GM12878 (cell line): ENCODE results near the gene WDR12. TPM values are rescaled to one million over a fixed set of nuclear protein-coding genes. Genes with fewer than 3 reads are reported as not detected.
A peak's percentile ranks its signal among the peaks of the same experiment; 100 is the strongest.

Source experiments
- ATAC-seq: fragments of 200-7000 bp; cut with Tn5 transposase; 3 replicates; pipeline ENCODE4 v1.9.1; 2020; ENCODE audit warnings: mild to moderate bottlenecking, moderate library complexity
- BruUV-seq: library from RNA; stranded (reverse); fragments of 400-500 nt; replicated peaks from 2 replicates; lab custom pipeline; 2021; lab: Mats Ljungman, UMichigan
- CTCF ChIA-PET: fragments of 300-600 bp; sonication (Branson Sonifier 250); formaldehyde crosslinking; extraction: SDS; loops from one replicate; lab custom pipeline; 2021; ENCODE audit warnings: inconsistent platforms; lab: Yijun Ruan, JAX
- POLR2A ChIA-PET: fragments of 350-600 bp; formaldehyde crosslinking; extraction: SDS; loops from one replicate; lab custom pipeline; 2021; ENCODE audit warnings: inconsistent platforms; lab: Charles Lee
- RAD21 ChIA-PET: fragments of 300-600 bp; sonication (Branson Sonifier 250); formaldehyde crosslinking; loops from one replicate; lab custom pipeline; 2023; ENCODE audit warnings: antibody characterized with exemption; ENCODE audit not compliant: unreplicated experiment; lab: Charles Lee
- SMC1A ChIA-PET: fragments of 300-600 bp; sonication (Branson Sonifier 250); formaldehyde crosslinking; loops from one replicate; lab custom pipeline; 2023; ENCODE audit not compliant: unreplicated experiment, uncharacterized antibody; lab: Charles Lee
- DNase-seq: peaks from one replicate; pipeline ENCODE4 v3.0.0-alpha.2; 2011; ENCODE audit warnings: low read depth, low spot score
- FAIRE-seq: peaks from 3 replicates; lab custom pipeline; 2011; peaks lifted over from hg19 to GRCh38; lab: Jason Lieb, UNC
- H2AFZ ChIP-seq: 2 replicates; pipeline ENCODE4 v1.6.0; 2011; ENCODE audit warnings: low read depth, low read length, control low read depth; ENCODE audit not compliant: control insufficient read depth
- H3K27ac ChIP-seq: 2 replicates; pipeline ENCODE4 v1.5.1; 2011; ENCODE audit warnings: control low read depth; ENCODE audit not compliant: control insufficient read depth, insufficient read depth
- H3K27me3 ChIP-seq, 2 experiments: replicated peaks in 1 of 2; 2 replicates each; pipeline versions ENCODE4 v1.6.0 to v1.6.1; 2011; ENCODE audit warnings: low read length in 1 of 2; ENCODE audit not compliant: control insufficient read depth in 2 of 2, insufficient read depth in 2 of 2
- H3K36me3 ChIP-seq, 2 experiments: 2 replicates each; pipeline ENCODE4 v1.5.1; 2011; ENCODE audit warnings: low read length in 1 of 2; ENCODE audit not compliant: control insufficient read depth in 2 of 2, insufficient read depth in 2 of 2
- H3K4me1 ChIP-seq: 2 replicates; pipeline ENCODE4 v1.6.1; 2011; ENCODE audit warnings: mild to moderate bottlenecking, low read length, moderate library complexity, mixed read lengths; ENCODE audit not compliant: control insufficient read depth, insufficient read depth
- H3K4me2 ChIP-seq: 2 replicates; pipeline ENCODE4 v1.6.0; 2011; ENCODE audit warnings: control low read depth; ENCODE audit not compliant: control insufficient read depth, insufficient read depth
- H3K4me3 ChIP-seq: fragments of 200-600 bp; sonication (generic); 2 replicates; pipeline ENCODE4 v1.5.1; 2016
- H3K79me2 ChIP-seq: 2 replicates; pipeline ENCODE4 v1.6.0; 2011; ENCODE audit warnings: low read length; ENCODE audit not compliant: control insufficient read depth, insufficient read depth
- H3K9ac ChIP-seq: 2 replicates; pipeline ENCODE4 v1.8.0; 2011; ENCODE audit warnings: low read length, control low read depth, mixed read lengths; ENCODE audit not compliant: control insufficient read depth, insufficient read depth
- H3K9me3 ChIP-seq: replicated peaks from 3 replicates; pipeline ENCODE4 v1.5.1; 2011; ENCODE audit warnings: mild to moderate bottlenecking, low read length; ENCODE audit not compliant: control insufficient read depth, insufficient read depth
- H4K20me1 ChIP-seq: 2 replicates; pipeline ENCODE4 v1.6.0; 2011; ENCODE audit not compliant: control insufficient read depth, insufficient read depth
- BMI1 ChIP-seq: fragments of 450-650 bp; IDR thresholded peaks from 2 replicates; pipeline ENCODE4 v1.6.1; 2016; ENCODE audit warnings: mild to moderate bottlenecking, moderate library complexity, borderline replicate concordance
- EED ChIP-seq: sonication (generic); IDR thresholded peaks from 2 replicates; pipeline ENCODE4 v1.6.1; 2016; ENCODE audit warnings: antibody characterized with exemption, low read depth
- SMAD5 ChIP-seq: IDR thresholded peaks from 2 replicates; pipeline ENCODE4 v1.6.1; 2016; ENCODE audit warnings: antibody characterized with exemption, low read depth
- SMARCA5 ChIP-seq: fragments of 450-650 bp; IDR thresholded peaks from 2 replicates; pipeline ENCODE4 v1.6.1; 2017; ENCODE audit warnings: mild to moderate bottlenecking
- WGBS: methylation state at CpG from one replicate; pipeline ENCODE4 v1.1.6; 2016; ENCODE audit warnings: low lambda C conversion rate; ENCODE audit not compliant: insufficient replicate concordance, insufficient coverage; ENCODE audit errors: missing lambda C conversion rate; 5-methylcytosine and 5-hydroxymethylcytosine counted together
- in situ Hi-C: fragments of 300-500 bp; cut with MboI; formaldehyde crosslinking; loops from 9 replicates; pipeline ENCODE4 v1.14.3; 2018; ENCODE audit warnings: mixed read lengths
- intact Hi-C: fragments of 100-400 bp; cut with micrococcal nuclease; formaldehyde crosslinking; loops from one replicate; pipeline ENCODE4 v1.14.2; 2022; ENCODE audit not compliant: unreplicated experiment
- polyA plus RNA-seq, 11 experiments: library from polyadenylated mRNA; depleted of rRNA in 4 of 11; unstranded in 6 of 11; stranded (reverse) in 5 of 11; fragments of >200 nt; fragmentation: Nextera tagmentation in 4 of 11; fragmentation: Illumina TruSeq in 1 of 11; extraction: Ambion mirVana in 4 of 11; extraction: Trizol in 1 of 11; gene quantifications; 1 replicate in 1 of 11; 2 replicates in 10 of 11; pipeline versions ENCODE4 v1.2.1 to v1.2.3, GENCODE V29; 2011 to 2016; ENCODE audit warnings: inconsistent platforms in 2 of 11, missing spikeins in 2 of 11, low read depth in 1 of 11
- total RNA-seq, 4 experiments: library from RNA; depleted of rRNA in 3 of 4; stranded (reverse); fragments of >200 nt in 3 of 4; fragmentation: Illumina TruSeq in 1 of 4; extraction: Trizol in 1 of 4; gene quantifications; 2 replicates each; pipeline versions ENCODE4 v1.2.1 to v1.2.3, GENCODE V29; 2013 to 2021
- TF ChIP-seq, protein P1 (sequence below): IDR thresholded peaks from 2 replicates; pipeline ENCODE4 v1.6.1; 2012; ENCODE audit warnings: low read depth, low read length, improper control_type of control experiment

Gene WDR12
- total and polyA plus RNA-seq, 10 of the 15 experiments (the other 5 are each of a cell fraction or from before 2014, with no cell fraction given), result 52.9 to 256 (median 108) TPM

DNA sequence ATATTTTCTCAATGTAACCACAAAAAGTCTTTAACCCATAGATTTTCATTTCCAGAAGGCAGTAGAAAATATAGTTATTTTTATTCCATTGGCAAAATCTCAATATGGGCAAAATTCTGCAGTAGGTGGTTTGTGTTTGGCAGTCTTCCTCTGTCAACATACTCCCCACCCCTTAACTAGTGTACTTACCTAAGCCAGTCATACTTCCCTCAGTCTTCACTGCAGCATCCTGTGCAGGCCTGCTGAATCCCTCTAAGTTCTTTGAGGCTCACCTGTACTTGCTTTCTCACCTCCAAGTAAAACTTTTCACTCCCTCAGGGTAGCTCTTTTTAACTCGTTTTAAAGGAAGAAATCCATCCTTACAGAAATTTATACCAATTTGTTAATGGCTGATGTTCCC lies 7.4 kb upstream of the WDR12 start:
- FAIRE-seq, result no peak
- H3K36me3 ChIP-seq, result no peaks in the 10 kb centered on the region
- H4K20me1 ChIP-seq, result no peaks in the 10 kb centered on the region
- H3K4me3 ChIP-seq, result no peak overlapping the region
- H3K9me3 ChIP-seq, result no peaks in the 10 kb centered on the region
- H3K79me2 ChIP-seq, result no peaks in the 10 kb centered on the region
- in situ Hi-C loops, result no loop called here
- no peaks in the 10 kb centered on the region for H3K4me1 ChIP-seq
- no peak overlapping the region for H3K27ac ChIP-seq
- no peak overlapping the region for H3K9ac ChIP-seq
- 0 out of 3 replicates have a peak, but pooled peaks have one; percentile 33 for ATAC-seq
- H3K4me2 ChIP-seq, result no peak overlapping the region
- BruUV-seq, result no TSS peak
- no peaks in the 10 kb centered on the region for H3K27me3 ChIP-seq
- ChIA-PET POLR2A (interaction anchor here (1.0 kb wide), 1 partner anchor 7 kb away, joined by 3 read pairs; the partner anchor contains the start of gene WDR12), RAD21 (no interaction called here)
- no peak overlapping the region for H2AFZ ChIP-seq
- DNase-seq, result no peak
- TF ChIP-seq SMARCA5, result no peak
- TF ChIP-seq, protein P1, sequence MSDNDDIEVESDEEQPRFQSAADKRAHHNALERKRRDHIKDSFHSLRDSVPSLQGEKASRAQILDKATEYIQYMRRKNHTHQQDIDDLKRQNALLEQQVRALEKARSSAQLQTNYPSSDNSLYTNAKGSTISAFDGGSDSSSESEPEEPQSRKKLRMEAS, result no peak
- TF ChIP-seq SMAD5, result no peak
- no peak for TF ChIP-seq BMI1
- no peak for TF ChIP-seq EED
- TF ChIP-seq, all 136 proteins: peak for 0
- WGBS, result 96% methylated on average over 1 of the region's 1 CpG
- intact Hi-C loops, result no loop called here
- ChIA-PET SMC1A (interaction anchor here (1.0 to 1.4 kb wide), 4 partner anchors 10 to 330 kb away, joined by 3 to 5 read pairs (median 4); no protein-coding TSS in a partner anchor), CTCF (interaction anchor here (2.6 kb wide), 1 partner anchor 10 kb away, joined by 7 read pairs; no protein-coding TSS in a partner anchor)
